Suppressor macrophage (primary cell): ENCODE data around the gene SAMD8.
A peak's percentile ranks its signal among the peaks of the same experiment; 100 is the strongest.
"Not testable (repeated sequence)": the region's sequence is repeated elsewhere in the genome, so short reads cannot be mapped to it uniquely, and the experiment has no call there.

Experiments
- DNase-seq, 4 experiments: peaks; one replicate each; pipeline ENCODE4 v3.0.0-alpha.2; 2020 to 2022

The SAMD8 gene

DNA sequence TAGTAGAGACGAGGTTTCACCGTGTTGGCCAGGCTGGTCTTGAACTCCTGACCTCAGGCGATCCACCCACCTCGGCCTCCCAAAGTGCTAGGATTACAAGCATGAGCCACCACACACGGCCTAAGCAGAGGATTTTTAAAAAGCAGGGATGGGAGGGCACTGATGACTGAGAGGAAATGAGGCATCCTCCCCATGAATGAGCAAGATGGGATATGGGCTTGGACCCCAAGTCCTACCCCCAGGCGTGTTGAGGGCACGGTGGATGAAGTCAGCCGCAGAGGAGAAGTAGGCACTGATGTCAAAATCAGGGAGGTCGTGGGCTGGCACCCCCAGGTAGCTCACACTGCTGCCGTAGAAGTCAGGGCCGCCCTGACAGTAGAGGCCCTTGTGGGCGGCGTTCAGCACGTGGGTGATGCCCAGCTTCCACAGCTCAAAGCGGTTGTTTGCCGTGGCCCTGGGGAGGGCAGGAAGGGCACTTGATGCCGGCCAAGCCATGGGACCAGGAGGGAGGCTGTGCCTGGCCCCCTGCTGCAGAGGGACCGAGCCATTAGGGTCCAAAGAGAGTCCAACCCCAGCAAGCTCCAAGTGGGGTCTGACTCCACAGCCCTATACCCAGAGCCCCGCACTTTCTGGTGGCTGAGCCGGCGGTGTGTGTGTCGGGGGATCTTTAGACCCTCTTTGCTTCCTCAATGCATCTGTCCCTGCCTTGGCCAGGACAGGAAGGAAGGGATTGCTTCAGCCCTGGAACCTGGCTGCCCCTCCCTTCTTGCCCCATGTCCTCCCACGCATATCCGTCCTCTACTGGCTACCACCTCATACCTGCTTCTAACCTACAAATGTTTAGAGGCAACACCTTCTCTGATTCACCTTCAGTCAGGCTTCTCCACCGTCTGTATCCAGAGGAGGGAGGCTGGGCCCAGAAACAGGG lies 3.4 kb upstream of the SAMD8 start:
- DNase-seq = peak in 1 of 4 experiments; percentile 20

DNA sequence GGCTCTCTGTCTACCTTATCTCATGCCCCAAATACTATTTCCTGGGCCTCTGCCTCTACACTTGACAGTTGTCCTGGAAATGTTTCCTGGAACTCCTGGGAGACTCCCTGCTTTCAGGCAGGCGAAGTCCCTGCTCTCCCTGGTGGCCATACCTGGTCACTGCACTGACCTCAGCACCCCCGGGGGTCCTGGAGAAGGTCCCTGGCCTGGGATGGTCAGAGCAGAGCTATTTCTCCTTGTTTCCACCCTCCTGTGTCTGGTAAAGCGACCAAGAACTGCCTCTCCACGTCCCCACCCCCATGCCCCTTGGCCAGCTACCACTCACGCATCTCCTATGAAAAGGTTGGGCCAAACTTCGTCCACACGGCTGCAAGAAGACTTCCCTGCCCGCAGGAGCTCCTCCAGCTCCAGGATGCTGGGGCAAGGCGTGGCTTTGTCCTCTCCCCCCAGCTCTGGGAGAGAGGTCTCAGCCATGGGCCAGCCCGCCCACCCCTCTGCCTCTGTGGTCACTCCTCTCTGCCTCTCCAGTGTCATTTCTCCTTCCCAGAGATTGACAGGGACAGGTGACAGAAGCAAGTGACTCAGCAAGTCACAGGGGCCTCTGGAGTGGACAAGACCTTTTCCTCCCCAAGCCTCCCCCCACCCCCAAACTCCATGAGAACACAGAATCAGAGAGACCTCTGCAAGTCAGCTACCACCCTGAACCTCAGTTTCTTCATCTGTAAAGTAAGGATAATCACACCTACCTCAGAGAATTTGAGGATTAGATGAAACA lies 2.6 kb upstream of the SAMD8 start:
- DNase-seq = peak; percentile 28 to 63 (median 53)

DNA sequence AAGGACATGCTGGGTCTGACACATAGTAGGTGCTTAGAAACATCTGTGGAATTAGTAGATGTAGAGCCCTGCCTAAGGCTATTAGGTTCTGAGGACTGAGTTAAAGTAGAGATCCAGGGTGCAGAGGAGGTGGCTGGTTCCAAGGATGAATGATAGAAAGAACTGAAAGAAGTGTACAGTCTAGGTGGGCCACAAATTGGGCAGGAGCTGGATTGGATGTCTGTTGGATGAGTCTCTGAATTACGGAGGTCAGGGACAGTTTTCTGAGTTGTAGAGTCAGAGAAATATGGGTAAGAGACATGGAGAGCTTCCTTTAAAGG lies 2.0 kb upstream of the SAMD8 start:
- no peak for DNase-seq

DNA sequence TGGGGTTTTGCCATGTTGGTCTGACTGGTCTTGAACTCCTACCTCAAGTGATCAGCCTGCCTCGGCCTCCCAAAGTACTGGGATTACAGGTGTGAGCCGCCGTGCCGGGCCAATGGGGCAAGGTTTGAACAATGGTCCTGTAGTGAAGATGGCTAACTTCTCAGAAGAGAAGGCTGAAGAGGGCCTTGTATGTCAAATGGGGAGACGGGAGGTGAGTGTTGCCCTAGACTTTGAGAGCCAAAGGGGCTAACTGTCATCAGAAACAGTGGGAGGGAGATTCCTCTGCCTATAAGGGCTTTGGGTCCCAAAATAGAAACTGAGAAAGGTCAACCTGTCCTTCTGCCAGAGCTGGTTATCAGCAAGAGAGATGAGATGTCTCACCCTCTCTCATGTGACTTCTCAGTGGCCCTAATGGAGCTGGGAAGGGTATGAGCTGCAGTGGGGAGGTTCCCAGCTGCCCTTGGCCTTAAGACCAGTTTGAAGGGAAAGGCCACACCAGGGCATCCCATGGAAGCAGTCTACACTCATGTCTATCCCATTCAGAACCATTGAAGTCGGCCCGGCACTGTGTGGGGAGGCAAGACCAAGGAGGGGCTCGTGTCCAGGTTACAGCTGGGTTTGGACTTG lies 1.3 kb upstream of the SAMD8 start:
- peak in 3 of 4 experiments; percentile 16 to 45 (median 22) for DNase-seq

DNA sequence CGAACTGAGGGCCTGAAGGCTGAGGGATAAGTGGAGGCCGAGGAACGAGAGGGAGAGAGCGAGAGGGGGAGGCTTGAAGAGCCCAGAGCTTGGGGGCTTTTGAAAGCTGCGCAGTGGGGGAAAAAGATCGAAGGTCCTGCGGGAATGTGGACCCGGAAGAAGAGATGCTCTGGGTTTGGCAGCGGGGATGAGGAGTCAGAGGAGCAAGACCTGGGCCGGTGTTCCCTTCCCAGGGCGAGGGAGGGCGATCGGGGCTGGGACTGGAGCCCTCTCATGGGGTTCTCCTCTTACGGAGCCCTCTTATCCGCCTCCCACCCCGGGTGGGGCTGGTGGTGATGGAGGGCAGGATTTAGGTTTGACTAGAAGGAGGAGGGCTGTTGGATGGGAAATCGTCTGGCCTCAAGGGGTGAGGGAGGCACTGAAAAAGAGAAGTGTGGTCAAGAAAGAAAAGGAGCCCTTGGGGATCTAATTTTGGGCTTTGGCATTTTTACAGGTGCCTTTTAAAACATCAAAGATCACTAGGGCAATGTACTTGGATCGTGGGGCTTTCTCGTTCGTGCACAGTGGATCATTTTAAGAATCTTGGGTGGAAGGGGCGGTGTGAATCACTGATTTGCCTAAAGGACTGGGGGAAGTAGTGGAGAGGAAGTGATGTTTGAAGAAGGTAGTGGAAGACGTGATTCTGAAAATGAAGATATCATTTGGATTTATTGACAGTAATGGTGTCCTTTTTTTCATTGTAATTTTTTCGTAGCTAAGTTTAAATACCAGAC lies 637 bp downstream of the SAMD8 start:
- peak; percentile 46 to 72 (median 64) for DNase-seq

DNA sequence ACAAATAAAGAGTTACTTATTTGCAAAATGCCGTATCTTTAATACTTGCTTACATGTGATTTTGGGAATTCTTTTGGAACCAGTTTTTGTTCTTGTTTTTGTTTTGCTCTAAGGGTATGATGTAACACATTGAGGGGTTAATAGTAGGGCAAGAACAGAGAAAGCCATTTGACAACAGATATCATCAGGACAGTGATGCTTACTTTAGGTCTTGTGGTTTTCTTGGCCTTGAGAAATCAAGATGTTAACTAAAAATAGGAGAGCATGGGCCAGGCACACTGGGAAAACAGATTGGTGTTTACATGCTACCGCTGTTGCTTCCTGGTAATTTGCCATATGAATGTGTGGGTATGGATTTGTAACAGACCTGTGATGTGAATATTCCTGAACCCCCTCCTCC lies 3.7 kb downstream of the SAMD8 start:
- DNase-seq = peak; percentile 54 to 82 (median 60)

DNA sequence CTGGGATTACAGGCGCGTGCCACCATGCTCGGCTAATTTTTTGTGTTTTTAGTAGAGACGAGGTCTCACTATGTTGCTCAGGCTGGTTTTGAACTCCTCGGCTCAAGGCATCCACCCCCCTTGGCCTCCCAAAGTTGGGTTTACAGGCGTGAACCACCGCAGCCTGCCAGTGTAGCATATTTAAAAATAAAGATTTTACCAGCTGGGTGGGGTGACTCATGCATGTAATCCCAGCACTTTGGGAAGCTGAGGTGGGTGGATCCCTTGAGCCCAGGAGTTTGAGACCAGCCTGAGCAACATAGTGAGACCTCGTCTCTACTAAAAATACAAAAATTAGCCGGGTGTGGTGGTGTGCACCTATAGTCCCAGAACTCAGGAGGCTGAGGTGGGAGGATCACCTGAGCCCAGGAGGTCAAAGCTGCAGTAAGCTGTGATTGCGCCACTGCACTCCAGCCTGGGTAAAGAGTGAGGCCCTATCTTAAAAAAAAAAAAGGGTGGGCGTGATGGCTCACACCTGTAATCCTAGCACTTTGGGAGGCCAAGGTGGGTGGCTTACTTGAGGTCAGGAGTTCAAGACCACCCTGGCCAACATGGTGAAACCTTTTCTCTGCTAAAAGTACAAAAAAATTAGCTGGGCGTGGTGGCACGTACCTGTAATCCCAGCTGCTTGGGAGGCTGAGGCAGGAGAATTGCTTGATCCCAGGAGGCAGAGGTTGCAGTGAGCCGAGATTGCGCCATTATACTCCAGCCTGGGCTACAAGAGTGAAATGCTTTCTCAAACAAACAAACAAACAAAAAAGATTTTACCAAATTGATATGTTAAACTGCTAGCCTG lies 5.7 kb downstream of the SAMD8 start:
- peak in 2 of 4 experiments; percentile 22 to 28 for DNase-seq

DNA sequence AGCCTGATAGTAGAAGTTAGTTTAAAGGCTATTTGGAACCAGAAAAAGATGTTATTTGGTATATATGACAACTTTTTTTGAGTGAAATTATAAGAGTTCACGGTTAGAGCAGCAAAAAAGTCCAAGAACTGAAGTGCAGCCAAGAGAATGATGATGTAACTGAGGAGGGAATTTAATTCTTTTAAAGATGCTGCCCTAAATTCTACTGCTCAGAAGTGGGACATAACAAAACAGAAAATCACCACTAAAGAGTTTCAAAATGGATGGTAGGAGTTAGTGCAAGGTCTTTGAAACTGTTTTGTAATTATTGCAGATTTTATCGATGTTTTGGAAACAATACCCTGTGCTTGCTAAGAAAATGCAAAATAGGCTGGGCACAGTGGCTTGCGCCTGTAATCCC lies 6.5 kb downstream of the SAMD8 start:
- no peak for DNase-seq

DNA sequence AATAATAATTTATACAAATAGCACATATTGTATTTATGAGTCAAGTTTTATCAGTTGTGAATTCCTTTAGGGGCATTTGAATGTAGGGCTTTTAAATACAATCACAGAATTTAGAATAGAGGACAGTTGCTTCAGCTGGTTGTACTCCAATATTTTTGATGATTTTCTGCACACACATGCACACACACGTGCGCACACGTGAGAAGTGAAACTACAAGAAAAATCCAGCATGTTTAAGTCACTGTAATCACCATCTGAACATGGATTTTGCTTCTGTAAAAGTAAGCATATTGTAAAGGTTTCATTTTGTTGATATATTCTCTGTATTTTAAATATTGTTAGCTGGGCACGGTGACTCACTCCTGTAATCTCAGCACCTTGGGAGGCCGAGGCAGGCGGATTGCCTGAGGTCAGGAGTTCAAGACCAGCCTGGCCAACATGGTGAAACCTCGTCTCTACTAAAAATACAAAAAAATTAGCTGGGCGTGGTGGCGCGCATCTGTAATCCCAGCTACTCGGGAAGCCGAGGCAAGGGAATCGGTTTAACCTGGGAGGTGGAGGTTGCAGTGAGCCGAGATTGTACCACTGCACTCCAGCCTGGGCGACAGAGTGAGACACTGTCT lies 8.1 kb downstream of the SAMD8 start:
- DNase-seq = not testable (repeated sequence)

DNA sequence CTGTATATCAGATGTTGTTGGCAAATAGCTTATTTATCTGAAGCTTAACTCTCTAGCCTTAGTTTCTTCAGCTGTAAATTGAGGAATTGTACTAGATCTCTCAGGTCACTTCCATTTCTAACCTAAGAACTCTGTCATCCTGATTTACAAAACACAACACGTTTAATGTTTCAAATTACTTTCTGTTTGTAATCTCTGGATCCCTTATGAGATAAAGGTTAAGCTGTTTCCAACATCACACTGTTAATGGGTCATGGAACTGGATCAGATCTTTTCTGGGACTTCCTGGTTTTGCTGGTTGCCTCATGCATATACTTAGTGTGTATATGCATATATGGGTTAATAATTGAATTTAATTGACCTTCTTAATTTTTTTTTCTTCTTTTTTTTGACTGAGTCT lies 9.9 kb downstream of the SAMD8 start:
- peak in 1 of 4 experiments; percentile 32 for DNase-seq

DNA sequence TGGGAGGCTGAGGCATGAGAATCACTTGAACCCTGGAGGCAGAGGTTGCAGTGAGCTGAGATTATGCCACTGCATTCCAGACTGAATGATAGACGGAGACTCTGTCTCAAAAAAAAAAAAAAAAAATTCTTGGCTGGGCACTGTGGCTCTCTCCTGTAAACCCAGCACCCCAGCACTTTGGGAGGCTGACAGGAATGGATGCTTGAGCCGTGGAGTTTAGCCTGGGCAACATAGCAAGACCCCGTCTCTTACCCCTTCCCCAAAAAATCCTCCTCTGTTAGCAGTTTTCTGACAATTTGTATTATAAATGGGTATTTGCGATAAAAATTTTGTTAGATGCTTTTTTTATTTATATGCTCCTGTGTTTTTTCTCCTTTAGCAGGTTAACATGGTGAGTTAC lies 11.0 kb downstream of the SAMD8 start:
- no peak for DNase-seq

DNA sequence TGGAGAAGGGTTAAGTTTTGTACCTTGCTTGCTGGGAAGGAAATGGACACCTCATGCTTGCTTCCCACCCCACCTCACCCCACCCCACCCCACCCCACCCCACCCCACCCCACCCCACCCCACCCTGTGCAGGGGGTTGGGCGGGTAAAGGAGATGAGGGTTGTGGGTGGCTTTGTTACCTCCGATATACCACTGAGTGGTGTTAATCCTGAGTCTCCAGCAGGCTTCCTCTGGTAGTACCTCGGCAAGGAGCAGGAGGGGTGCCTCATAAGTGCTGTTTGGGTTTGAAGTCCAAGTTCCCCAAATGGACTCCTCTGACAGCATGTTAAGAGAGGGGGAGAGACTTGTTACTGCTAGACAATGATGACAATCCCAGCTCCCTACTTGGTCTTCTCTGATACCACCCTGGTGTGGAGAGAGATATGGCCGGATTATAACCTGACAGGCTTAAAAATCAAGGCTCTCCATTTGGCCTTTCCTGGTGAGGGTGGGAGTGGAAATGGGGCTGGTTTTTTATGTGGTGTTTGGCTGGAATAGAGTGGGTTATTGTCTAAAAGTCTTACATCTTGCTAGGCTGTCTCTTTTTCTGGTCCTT lies 11.7 kb downstream of the SAMD8 start:
- no peak for DNase-seq

DNA sequence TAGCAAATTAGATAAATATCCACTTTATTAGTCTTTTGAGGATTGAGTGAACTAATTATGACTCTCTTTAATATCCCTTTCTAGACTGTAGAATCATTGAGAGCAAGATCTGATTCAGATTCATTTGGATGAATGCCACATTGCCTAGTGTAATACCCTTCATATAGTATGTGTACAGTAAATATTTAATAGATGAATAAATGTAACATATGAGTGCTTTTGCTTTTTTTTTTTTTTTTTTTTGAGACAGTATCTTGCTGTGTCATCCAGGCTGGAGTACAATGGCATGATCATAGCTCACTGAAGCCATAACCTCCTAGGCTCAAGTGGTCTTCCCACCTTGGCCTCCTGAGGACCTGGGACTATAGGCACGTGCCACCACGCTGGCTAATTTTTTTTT lies 14.8 kb downstream of the SAMD8 start:
- no peak for DNase-seq

DNA sequence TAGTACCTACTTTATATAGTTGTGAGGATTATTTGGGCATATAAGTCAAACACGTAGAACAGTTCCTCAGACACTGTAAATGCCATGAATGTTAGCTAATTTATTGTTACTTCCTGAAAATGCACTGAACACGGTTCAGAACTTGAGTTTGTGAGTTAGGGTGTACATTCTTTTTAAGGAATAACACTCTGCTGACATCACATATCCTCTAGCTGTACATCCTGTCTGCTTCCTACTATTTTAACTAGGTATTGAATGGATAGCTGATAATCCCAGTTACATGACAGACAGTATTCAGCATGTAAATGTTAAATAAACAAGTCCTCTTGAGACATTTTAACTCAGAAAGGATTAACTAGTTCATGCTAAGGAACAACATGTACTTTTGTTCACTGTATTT lies 16.0 kb downstream of the SAMD8 start:
- DNase-seq = peak in 3 of 4 experiments; percentile 29 to 73 (median 67)

DNA sequence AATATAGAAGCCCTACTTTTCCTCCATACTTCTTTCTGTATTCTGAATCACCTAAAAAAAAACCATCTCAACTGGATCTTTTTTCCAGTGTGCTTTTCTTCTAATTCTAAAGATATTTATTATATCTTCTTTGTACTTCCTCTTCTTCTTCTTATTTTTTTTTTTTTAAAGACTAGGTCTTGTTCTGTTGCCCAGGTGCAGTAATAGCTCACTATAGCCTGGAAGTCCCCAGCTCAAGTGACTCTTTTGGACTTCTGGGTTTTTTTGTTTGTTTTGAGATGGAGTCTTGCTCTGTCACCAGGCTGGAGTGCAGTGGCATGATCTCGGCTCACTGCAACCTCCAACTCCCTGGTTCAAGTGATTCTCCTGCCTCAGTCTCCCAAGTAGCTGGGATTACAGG lies 17.5 kb downstream of the SAMD8 start:
- DNase-seq = not testable (repeated sequence)

DNA sequence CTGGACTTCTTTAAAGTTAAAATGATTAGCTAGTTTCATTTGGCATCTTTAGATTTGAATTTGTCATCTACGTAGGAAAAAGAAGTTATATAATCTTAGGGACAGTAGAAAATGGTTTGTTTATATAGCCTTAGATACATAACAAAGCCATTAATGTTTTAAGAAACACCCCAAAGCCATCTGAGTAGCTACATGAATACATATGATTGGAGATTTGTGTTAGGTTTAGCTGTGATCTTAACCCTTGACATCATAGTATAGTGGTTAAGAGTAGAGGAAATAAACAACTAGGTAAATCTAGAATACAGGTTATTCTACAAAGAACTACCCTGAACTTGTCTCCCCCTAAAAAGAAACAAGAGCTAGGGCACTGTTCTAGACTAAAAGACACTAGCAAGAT lies 18.1 kb downstream of the SAMD8 start:
- DNase-seq = no peak

DNA sequence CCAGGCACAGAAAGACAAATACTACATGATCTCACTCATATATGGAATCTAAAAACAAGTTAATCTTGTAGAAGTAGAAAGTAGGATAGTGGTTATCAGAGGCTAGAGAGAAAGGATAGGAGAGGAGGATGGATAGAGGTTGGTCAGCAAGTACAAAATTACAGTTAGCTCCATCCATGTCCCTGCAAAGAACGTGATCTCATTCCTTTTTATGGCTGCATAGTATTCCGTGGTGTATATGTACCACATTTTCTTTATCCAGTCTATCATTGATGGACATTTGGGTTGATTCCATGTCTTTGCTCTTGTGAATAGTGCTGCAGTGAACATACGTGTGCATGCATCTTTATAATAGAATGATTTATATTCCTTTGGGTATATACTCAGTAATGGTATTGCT lies 22.2 kb downstream of the SAMD8 start:
- DNase-seq = not testable (repeated sequence)

DNA sequence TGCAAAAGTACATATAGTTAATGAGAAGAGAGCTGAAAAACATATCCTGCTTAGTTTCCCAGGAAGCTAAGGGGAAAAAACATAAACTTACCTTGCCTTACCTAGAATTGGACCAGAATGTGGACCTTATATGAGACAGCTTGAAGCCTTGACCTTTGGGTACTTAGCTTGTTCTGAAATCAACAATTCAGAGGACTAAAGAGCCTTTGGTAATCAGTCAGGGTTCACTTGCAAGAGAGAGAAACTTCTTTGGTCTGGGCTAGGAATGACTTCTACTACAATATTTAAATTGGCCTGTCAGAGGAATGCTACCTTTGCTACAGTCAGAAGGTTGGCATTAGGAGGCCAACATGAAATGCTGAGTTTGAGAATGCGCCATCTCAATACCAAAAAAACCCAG lies 24.9 kb downstream of the SAMD8 start:
- DNase-seq = no peak

DNA sequence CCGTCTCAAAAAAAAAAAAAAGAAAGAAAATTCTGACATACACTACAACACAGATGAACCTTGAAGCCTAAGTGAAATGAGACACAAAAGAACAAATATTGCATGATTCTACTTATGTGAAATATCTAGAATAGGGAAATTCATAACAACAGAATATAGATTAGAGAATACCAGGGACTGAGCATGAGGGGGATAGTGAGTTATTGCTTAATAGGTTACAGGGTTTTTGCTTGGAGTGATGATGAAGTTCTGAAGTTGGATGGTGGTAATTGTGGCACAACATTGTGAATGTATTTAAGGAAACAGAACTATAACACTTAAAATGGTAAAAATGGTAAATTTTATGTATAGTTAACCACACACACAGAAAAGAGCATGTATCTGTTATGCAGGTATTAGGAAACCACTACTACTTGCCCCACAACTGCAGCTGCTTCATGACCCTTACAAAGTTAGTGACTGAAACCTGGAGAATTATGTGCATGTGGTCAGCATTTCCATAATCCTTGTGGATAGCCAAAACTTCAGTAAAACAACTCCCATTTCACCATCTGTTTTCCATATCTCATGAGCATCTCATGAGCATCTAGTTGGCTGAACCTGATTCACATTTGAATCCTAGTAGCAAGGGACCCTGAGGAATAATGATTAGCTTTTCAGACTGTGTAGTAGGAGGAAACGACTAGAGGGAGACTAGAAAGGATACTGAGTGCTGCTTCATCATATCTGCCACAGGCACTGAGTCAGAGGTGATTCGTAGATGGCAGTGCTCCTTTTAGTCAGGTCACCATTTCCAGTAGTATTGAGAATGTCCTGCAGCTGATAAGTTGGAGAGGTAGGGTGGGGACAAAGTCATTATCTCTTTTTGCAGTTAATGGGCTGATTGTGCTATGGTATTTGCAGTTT lies 26.3 kb downstream of the SAMD8 start:
- peak in 2 of 4 experiments; percentile 10 to 50 for DNase-seq

DNA sequence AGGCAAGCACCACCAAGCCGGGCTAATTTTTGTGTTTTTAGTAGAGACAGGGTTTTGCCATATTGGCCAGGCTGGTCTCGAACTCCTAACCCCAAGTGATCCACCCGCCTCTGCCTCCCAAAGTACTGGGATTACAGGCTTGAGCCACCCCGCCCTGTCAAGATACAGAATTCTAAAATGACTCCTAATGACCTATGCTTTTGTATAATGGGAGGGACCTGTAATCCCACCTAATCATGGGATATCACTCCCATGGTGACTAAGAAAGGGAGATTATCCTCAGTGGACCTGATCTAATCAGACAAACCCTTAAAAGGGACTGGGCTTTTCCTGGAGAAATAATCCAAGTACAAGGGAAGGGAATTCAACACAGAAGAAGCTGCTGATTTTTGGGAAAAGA lies 28.8 kb downstream of the SAMD8 start:
- DNase-seq = no peak
